NCI-H510A (cell line): ENCODE data around the gene IFRD2.

ENCODE experiments used
- DNase-seq: peaks from one replicate; lab custom pipeline; 2025; lab: John Stamatoyannopoulos, UW

Gene IFRD2

DNA sequence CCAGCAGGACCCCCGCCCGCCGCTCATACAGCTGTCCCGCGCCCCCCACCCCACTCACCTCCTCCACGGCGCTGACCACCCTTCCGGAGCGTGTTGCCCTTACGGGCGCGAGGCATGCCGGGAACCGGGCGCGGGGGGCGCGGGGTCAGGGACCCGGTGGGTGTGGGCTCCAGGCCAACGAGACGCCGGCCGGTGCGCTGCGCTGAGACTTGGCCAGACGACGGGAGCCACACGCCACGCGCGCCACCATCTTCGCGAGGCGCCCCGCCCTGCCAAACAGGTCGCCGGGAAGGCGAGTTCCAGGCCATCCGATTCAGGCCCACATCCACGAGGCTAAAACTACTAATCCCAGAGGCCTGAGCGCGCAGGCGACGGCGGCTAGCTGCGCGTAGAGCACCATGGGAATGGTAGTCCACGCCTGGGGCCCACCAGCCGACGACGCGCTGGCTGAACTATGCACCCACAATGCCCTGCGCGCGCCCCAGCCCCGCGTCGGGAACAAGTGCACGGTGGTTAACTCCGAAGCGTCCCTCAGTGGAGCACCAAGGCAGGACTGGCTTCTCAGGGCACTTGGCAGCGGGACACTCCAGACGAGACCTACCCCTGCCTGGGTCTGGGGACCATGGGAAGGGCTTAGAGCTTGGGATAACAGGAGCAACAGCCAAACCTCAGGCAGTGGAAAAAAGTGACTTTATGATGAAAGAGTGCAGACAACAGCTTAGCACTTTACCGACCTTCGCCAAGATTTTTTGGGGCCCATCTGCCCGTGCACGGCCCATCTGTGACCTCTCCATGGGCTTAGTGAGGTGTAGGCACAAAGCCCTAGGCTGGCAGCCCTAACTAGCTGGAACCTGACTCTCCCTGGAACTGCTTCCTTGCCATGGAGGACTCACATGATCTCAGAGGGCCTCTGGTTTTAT lies at the start of gene IFRD2:
IFRD2 (minus strand) TSS at position 271 of the 920 bp plus-strand sequence; CDS start at position 116, 155 bp downstream.
- peak; percentile 86 for DNase-seq

- no peak for DNase-seq
These were observed 49.3 kb upstream of the IFRD2 start for GRCh38 chr3:50341537-50341936.

DNA sequence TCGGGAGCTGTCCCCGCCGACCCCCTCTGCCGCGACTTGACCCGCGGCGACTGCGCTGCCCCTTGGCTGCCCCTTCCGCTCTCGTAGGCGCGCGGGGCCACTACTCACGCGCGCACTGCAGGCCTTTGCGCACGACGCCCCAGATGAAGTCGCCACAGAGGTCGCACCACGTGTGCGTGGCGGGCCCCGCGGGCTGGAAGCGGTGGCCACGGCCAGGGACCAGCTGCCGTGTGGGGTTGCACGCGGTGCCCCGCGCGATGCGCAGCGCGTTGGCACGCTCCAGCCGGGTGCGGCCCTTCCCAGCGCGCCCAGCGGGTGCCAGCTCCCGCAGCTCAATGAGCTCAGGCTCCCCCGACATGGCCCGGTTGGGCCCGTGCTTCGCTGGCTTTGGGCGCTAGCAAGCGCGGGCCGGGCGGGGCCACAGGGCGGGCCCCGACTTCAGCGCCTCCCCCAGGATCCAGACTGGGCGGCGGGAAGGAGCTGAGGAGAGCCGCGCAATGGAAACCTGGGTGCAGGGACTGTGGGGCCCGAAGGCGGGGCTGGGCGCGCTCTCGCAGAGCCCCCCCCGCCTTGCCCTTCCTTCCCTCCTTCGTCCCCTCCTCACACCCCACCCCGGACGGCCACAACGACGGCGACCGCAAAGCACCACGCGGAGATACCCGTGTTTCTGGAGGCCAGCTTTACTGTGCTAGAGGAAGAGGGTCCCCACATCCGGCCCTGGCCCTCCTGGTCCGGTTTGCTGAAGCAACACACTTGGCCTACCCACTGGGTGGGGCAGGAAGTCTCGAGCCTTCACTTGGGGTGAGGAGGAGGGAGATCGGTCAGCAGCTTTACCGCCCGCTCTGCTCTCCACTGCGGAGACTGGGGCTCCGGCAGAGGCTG lies 48.5 kb upstream of the IFRD2 start, which contains the start of gene RASSF1:
RASSF1 (minus strand) TSS at position 389 of the 882 bp plus-strand sequence; CDS start at position 358, 31 bp downstream.
- no peak for DNase-seq

- no peak for DNase-seq
These were observed 47.9 kb upstream of the IFRD2 start for GRCh38 chr3:50340147-50340447.

DNA sequence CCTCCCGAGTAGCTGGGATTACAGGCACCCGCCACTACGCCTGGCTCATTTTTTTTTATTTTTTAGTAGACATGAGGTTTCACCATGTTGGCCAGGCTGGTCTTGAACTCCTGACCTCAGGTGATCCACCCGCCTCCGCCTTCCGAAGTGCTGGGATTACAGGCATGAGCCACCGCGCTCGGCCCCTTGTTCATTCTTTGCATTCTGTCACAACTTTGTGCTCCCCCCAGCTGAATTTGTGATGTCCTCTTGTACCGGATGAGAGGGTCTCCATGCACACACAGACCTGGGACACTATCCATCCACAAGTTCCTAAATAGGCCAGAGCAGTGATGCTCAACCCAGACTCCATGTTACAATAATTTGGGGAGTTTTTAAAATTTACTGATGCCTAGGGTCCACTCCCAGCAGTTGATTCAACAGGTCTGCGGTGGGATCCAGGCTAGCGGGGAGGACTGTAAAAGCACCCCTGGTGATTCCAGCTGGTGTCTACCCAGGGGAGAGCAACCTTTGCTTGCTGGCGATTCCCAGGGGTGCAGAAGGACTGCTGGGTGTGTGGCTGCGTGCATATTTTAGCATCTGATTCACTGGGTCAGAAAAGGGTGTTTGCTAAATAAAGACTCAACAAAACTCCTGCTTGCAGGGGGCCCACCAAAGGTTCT lies 47.4 kb upstream of the IFRD2 start:
- DNase-seq: no peak

DNA sequence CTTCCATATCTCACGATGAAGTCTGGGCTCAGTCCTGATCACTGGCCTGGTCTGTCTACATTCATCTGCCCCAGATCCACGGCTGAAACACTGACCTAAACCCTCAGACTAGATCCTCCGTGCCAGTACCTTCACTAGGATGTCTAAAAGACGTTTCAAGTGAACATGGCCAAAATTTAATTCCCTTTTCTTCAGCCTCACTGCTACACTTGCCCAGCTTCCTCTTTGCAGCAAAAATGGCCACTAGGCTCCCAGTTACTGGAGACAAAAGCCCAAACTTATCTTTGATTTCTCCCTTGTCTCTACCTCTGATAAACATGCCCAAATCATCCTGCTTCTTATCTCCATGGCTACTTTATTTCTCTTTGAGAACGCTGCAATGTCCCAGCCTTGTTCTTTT lies 46.7 kb upstream of the IFRD2 start:
- no peak for DNase-seq

- peak; percentile 88 for DNase-seq
These were observed 45.1 kb upstream of the IFRD2 start for GRCh38 chr3:50337175-50337861.

- DNase-seq: no peak
These were observed 44.4 kb upstream of the IFRD2 start for GRCh38 chr3:50336452-50337174.

GRCh38 chr3:50334339-50335075 lies 42.3 kb upstream of the IFRD2 start:
- no peak for DNase-seq

GRCh38 chr3:50333744-50334328 lies 41.6 kb upstream of the IFRD2 start:
- no peak for DNase-seq

DNA sequence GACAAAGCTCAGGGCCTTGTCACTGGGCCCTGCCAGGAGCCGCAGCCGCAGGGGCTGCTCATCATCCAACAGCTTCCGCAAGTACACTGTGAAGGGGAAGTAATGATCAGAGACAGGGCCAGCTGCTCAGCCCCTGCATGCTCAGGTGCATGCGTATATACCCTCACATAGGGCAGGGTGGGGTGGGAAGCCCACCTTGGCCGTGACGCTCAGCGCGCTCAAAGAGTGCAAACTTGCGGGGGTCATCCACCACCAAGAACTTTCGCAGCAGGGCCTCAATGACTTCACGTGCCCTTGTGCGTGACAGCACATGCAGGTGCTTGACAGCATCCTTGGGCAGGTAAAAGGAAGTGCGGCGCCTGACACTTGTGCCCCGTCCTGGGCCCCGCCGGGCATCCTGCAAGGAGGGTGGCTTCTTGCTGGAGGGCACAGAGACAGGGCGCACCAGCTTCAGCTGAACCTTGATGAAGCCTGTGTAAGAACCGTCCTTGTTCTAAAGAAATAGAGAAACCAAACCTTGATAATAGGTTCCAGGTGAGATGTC lies 39.2 kb upstream of the IFRD2 start:
- no peak for DNase-seq

- no peak for DNase-seq
These were observed 38.1 kb upstream of the IFRD2 start for GRCh38 chr3:50330330-50330729.

DNA sequence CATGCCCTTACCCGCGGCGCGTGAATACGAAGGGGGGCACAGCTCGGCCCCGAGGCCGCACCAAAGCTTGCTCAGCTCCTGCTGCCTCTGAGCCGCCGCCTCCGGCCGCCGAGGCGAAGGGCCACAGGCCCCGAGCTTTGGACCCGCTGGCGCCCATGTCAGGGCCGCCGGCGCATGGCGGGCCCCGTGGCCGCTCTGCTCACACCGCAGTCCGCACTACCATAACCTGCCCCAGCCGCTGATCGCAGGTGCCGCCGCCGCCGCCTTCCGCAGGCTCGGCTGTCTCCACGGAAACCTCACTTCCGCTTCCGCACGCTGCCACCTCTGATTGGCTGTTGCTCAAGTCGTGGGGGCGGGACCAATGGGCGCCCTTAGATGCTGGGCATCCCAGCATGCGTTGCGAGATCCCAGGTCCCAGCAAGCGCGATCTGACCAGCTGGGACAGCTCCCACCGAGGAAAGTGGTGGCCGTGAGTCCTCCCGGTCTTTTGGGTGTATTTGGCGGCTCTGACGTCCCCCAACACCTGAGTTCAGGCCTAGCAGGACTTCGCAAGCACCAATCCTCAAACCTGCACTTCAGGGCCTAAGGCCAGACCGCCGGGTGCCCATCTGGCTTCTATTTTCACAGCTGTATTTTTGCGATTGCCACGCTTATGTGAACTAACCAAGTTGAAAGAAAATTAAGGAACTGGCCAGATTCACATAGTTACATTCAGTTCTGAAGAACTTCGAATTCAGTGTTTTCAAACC lies 35.9 kb upstream of the IFRD2 start, which contains the start of gene TUSC2:
TUSC2 (minus strand) TSS at position 281 of the 749 bp plus-strand sequence; CDS start at position 157, 124 bp downstream.
- peak; percentile 95 for DNase-seq

- DNase-seq: no peak
These were observed 34.9 kb upstream of the IFRD2 start for GRCh38 chr3:50327129-50327528.

GRCh38 chr3:50326182-50326541 lies 33.9 kb upstream of the IFRD2 start:
- DNase-seq: no peak

DNA sequence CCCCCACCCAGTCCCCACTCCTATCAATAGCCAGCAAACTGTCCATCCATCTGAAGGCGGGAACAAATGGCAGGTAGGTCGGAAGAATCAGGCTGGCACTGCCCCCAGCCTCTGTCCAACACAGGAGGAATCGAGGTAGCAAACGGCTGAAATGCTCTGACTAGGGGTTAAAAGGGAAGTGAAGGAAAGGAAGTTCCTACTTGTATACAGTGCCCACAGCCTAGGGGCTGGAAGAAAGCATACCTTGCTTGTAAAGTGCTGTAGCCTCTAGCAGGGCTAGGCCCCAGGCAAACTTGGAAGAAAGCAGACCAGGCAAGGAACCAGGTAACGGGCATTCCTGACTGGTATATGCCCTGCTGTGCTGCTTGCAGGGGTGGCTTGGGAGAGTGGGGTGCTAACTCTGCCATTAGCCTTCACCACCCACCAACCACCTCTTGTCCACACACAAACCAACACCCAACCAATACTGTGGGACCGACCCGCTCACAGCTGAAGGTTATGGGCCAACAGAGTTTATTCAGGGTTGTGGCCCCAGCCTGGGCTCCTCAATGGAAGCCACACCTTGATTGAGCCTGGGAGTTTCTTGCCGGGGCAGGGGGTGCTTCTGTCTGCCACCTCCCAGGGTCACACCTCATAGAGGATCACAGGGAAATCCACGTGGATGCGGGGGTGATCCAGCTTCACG lies 33.4 kb upstream of the IFRD2 start:
- DNase-seq: no peak

- DNase-seq: no peak
These were observed 32.9 kb upstream of the IFRD2 start for GRCh38 chr3:50325113-50325480.
